ENCODE measurements around the gene TEKT3. TPM values are rescaled to one million over a fixed set of nuclear protein-coding genes. Genes with fewer than 3 reads are reported as not detected.

TEKT3 gene
- total RNA-seq, 1 donor from 2014 or later: not detected

GRCh38 chr17:15382914-15383313 lies 41.5 kb upstream of the TEKT3 start:
- Mint-ChIP-seq H3K4me1 (no peaks in the 10 kb centered on the region), H3K27ac (no peak overlapping the region), H3K4me3 (no peak overlapping the region), H3K36me3 (ENCODE audit: low read depth) (no peaks in the 10 kb centered on the region), H3K27me3 (peaks cover 18% of the 10 kb centered on the region), H3K9me3 (no peaks in the 10 kb centered on the region)
- POLR2A ChIA-PET: no interaction called here
- no peak for TF ChIP-seq CTCF (IDR thresholded peaks at IDR 0.05)
- ATAC-seq (ENCODE audit: low read depth) (no peak), DNase-seq (no peak)
- intact Hi-C loops (cut with micrococcal nuclease): no loop called here
- CTCF ChIA-PET: no interaction called here

GRCh38 chr17:15381707-15382106 lies 40.3 kb upstream of the TEKT3 start:
- ATAC-seq (ENCODE audit: low read depth) (no peak), DNase-seq (no peak)
- Mint-ChIP-seq H3K36me3 (ENCODE audit: low read depth) (no peaks in the 10 kb centered on the region), H3K27ac (no peak overlapping the region), H3K4me1 (no peaks in the 10 kb centered on the region), H3K9me3 (no peaks in the 10 kb centered on the region), H3K4me3 (no peak overlapping the region), H3K27me3 (peaks cover 17% of the 10 kb centered on the region)
- TF ChIP-seq CTCF (IDR thresholded peaks at IDR 0.05): no peak
- POLR2A ChIA-PET: no interaction called here
- intact Hi-C loops (cut with micrococcal nuclease): no loop called here
- CTCF ChIA-PET: no interaction called here

GRCh38 chr17:15380446-15380845 lies 39.0 kb upstream of the TEKT3 start:
- Mint-ChIP-seq H3K4me1 (no peaks in the 10 kb centered on the region), H3K27ac (no peak overlapping the region), H3K4me3 (no peak overlapping the region), H3K9me3 (no peaks in the 10 kb centered on the region), H3K27me3 (peaks cover 17% of the 10 kb centered on the region), H3K36me3 (ENCODE audit: low read depth) (no peaks in the 10 kb centered on the region)
- DNase-seq: no peak
- intact Hi-C loops (cut with micrococcal nuclease): no loop called here
- CTCF ChIA-PET: no interaction called here
- no peak for TF ChIP-seq CTCF (IDR thresholded peaks at IDR 0.05)
- POLR2A ChIA-PET: no interaction called here
- ATAC-seq (ENCODE audit: low read depth): no peak

- ATAC-seq (ENCODE audit: low read depth) (no peak), DNase-seq (no peak)
- Mint-ChIP-seq H3K27me3 (peaks cover 17% of the 10 kb centered on the region), H3K36me3 (ENCODE audit: low read depth) (no peaks in the 10 kb centered on the region), H3K4me1 (no peaks in the 10 kb centered on the region), H3K9me3 (no peaks in the 10 kb centered on the region), H3K27ac (no peak overlapping the region), H3K4me3 (no peak overlapping the region)
- POLR2A ChIA-PET: no interaction called here
- intact Hi-C loops (cut with micrococcal nuclease): no loop called here
- TF ChIP-seq CTCF (IDR thresholded peaks at IDR 0.05): no peak
- CTCF ChIA-PET: no interaction called here
Measured at GRCh38 chr17:15379659-15380058, 38.3 kb upstream of the TEKT3 start.

GRCh38 chr17:15378243-15378642 lies 36.8 kb upstream of the TEKT3 start:
- CTCF ChIA-PET: no interaction called here
- H3K27ac Mint-ChIP-seq: no peak overlapping the region

More at GRCh38 chr17:15378243-15378642, 36.8 kb upstream of the TEKT3 start:
- Mint-ChIP-seq H3K4me3 (no peak overlapping the region), H3K4me1 (no peaks in the 10 kb centered on the region), H3K27me3 (peaks cover 14% of the 10 kb centered on the region), H3K36me3 (ENCODE audit: low read depth) (no peaks in the 10 kb centered on the region), H3K9me3 (no peaks in the 10 kb centered on the region)
- POLR2A ChIA-PET: no interaction called here
- no peak for TF ChIP-seq CTCF (IDR thresholded peaks at IDR 0.05)
- intact Hi-C loops (cut with micrococcal nuclease): no loop called here
- ATAC-seq (ENCODE audit: low read depth): no peak
- DNase-seq: no peak

All from activated B cell treated with CpG ODN at 0.5 μM for 24 hours (primary cell).